ENCODE measurements around the gene SELENOO. TPM values are rescaled to one million over a fixed set of nuclear protein-coding genes. Genes with fewer than 3 reads are reported as not detected.

SELENOO gene
- total RNA-seq, 2 experiments from 2014 or later = 26.0 to 26.1 TPM

DNA sequence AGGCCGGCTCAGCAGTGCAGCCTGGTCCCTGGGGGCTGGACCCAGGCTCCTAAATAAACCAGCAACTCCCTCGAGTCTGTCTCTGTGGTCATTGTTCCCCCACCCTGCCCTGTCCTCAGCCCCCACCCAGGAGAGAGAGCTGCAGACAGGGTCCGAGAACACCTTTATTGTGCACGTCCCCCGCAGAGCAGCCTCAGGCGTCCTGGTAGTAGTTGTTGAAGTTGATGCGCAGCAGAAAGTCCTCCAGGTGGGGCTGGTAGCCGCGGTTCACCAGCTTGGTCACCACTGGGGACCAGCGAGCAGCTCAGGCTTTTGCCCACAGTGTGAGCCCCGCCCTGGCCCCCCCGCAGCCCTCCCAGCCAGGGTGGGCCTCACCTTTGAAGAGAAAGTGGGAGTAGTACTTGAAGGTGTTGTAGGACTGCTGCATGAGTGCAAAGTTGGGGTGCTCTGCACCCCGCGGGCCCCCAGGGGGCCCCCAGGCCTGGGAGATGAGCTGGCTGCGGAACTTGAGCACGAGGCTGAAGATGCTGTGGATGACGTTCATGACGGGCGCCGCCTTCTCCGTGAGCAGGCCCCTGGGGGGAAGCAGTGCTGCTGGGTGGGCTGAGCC lies 16.8 kb downstream of the SELENOO start:
- DNase-seq (no peak), ATAC-seq (ENCODE audit: poor library complexity) (no peak)
- H3K36me3 ChIP-seq (ENCODE audit: insufficient read depth, low read length) = peaks cover 75% of the 10 kb centered on the region
- no peaks in the 10 kb centered on the region for H3K27me3 Mint-ChIP-seq
- no peaks in the 10 kb centered on the region for H3K9me3 Mint-ChIP-seq
- no peak overlapping the region for H3K27ac ChIP-seq (ENCODE audit: low read depth in 1 of 2, low read length in 2 of 2)
- peak overlapping the region; percentile 15 for H3K4me3 Mint-ChIP-seq
- ChIA-PET CTCF (no interaction called here), POLR2A (no interaction called here)
- H3K4me3 ChIP-seq (ENCODE audit: low read length) = no peak overlapping the region
- peaks cover 78% of the 10 kb centered on the region for H3K36me3 Mint-ChIP-seq (ENCODE audit: low read depth)
- no peaks in the 10 kb centered on the region for H3K4me1 ChIP-seq (ENCODE audit: insufficient read depth, low read length)
- peaks cover 9% of the 10 kb centered on the region for H3K4me1 Mint-ChIP-seq (ENCODE audit: low read depth)
- H3K27ac Mint-ChIP-seq = no peak overlapping the region
- H3K9me3 ChIP-seq (ENCODE audit: control insufficient read depth in 1 of 2, insufficient read depth in 1 of 2, low read length in 2 of 2) = no peaks in the 10 kb centered on the region
- intact Hi-C loops (cut with DNase I, micrococcal nuclease) = no loop called here
- no peaks in the 10 kb centered on the region for H3K27me3 ChIP-seq (ENCODE audit: control insufficient read depth in 1 of 2, insufficient read depth in 2 of 2, low read length in 2 of 2)
- TF ChIP-seq, protein P1, sequence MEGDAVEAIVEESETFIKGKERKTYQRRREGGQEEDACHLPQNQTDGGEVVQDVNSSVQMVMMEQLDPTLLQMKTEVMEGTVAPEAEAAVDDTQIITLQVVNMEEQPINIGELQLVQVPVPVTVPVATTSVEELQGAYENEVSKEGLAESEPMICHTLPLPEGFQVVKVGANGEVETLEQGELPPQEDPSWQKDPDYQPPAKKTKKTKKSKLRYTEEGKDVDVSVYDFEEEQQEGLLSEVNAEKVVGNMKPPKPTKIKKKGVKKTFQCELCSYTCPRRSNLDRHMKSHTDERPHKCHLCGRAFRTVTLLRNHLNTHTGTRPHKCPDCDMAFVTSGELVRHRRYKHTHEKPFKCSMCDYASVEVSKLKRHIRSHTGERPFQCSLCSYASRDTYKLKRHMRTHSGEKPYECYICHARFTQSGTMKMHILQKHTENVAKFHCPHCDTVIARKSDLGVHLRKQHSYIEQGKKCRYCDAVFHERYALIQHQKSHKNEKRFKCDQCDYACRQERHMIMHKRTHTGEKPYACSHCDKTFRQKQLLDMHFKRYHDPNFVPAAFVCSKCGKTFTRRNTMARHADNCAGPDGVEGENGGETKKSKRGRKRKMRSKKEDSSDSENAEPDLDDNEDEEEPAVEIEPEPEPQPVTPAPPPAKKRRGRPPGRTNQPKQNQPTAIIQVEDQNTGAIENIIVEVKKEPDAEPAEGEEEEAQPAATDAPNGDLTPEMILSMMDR (IDR thresholded peaks at IDR 0.05) = no peak

DNA sequence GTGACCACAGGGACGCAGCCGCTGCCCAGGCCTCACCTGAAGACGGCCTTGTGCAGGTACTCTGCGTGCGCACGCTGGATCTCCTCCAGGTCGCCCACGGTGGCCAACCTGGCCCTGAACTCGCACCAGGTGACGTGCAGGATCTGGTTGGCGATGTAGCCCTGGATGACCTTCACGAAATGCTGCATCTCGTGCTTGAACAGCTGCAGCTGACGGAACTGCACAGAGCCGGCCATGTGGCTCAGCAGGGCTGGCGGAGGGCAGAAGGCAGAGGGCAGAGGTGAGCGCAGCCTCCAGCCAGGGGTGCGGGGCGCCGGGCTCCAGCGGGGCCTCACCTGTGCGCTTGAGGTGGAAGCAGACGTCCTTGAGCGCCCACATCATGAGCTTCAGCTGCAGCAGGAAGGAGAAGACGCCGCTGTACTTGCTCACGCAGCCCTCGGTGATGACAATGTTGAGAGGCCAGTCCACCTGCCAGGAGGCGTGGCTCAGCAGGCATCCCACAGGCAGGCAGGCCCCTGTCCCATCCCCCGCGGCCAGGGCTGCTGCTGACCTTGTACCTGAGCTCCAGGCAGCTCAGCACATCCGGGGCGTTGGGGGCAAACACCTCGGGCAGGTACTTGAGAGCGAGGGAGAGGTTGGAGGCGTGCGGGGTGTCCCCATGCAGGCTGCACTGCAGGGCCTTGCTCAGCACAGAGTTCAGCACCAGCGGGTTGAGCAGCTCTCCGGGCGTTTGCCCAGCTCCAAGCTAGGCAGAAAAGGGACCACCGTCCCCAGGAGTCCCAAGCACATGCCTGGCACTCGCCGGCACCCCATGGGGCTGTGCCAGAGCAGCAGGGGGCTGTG lies 17.6 kb downstream of the SELENOO start:
- no peaks in the 10 kb centered on the region for H3K27me3 Mint-ChIP-seq
- peaks cover 5% of the 10 kb centered on the region for H3K4me1 Mint-ChIP-seq (ENCODE audit: low read depth)
- Histone ChIP-seq H3K27me3 (ENCODE audit: control insufficient read depth in 1 of 2, insufficient read depth in 2 of 2, low read length in 2 of 2) (no peaks in the 10 kb centered on the region), H3K36me3 (ENCODE audit: insufficient read depth, low read length) (peaks cover 75% of the 10 kb centered on the region), H3K27ac (ENCODE audit: low read depth in 1 of 2, low read length in 2 of 2) (no peak overlapping the region), H3K9me3 (ENCODE audit: control insufficient read depth in 1 of 2, insufficient read depth in 1 of 2, low read length in 2 of 2) (no peaks in the 10 kb centered on the region), H3K4me1 (ENCODE audit: insufficient read depth, low read length) (no peaks in the 10 kb centered on the region), H3K4me3 (ENCODE audit: low read length) (no peak overlapping the region)
- ATAC-seq (ENCODE audit: poor library complexity) (no peak), DNase-seq (peak in 1 of 14 experiments; percentile 24)
- intact Hi-C loops (cut with DNase I, micrococcal nuclease) = no loop called here
- H3K9me3 Mint-ChIP-seq = no peaks in the 10 kb centered on the region
- ChIA-PET CTCF (no interaction called here), POLR2A (no interaction called here)
- H3K36me3 Mint-ChIP-seq (ENCODE audit: low read depth) = peaks cover 78% of the 10 kb centered on the region
- TF ChIP-seq, protein P1 (IDR thresholded peaks at IDR 0.05) = no peak
- H3K27ac Mint-ChIP-seq = no peak overlapping the region
- no peak overlapping the region for H3K4me3 Mint-ChIP-seq

DNA sequence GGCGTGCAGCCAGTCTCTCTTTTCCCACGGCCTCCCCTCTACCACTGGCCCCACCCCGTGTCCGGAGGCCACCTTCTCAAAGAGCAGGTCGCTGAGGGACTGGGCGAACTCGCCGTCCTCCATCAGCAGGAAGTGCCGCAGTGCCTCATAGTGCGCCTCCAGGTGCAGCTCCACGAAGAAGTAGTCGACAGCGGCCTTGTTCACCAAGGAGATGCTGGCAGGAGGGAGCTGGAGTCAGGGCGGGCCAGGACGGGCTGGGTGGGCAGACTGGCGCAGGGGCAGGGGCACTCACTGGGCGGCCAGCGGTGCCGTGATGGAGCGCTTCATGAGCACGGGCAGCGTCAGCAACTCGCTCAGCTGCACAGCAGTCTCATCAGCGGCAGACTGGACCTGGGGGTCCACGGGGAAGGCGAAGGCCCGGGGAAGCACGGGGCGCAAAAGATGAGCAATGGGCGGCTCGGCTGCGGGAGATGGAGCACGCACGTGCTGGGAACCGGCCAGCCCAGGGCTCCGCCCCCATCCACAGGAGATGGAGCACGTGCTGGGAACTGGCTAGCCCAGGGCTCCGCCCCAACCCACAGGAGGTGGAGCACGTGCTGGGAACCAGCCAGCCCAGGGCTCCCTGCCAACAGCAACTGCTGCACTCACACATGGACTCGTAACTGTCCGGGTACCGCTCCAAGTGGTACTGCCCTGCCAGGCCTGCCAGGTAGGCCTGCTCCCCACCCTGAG lies 18.4 kb downstream of the SELENOO start:
- TF ChIP-seq, protein P1 (IDR thresholded peaks at IDR 0.05) = no peak
- DNase-seq (peak in 1 of 14 experiments; percentile 49), ATAC-seq (ENCODE audit: poor library complexity) (no peak)
- Histone ChIP-seq H3K4me1 (ENCODE audit: insufficient read depth, low read length) (no peaks in the 10 kb centered on the region), H3K36me3 (ENCODE audit: insufficient read depth, low read length) (peaks cover 75% of the 10 kb centered on the region), H3K9me3 (ENCODE audit: control insufficient read depth in 1 of 2, insufficient read depth in 1 of 2, low read length in 2 of 2) (no peaks in the 10 kb centered on the region), H3K27ac (ENCODE audit: low read depth in 1 of 2, low read length in 2 of 2) (no peak overlapping the region), H3K4me3 (ENCODE audit: low read length) (no peak overlapping the region), H3K27me3 (ENCODE audit: control insufficient read depth in 1 of 2, insufficient read depth in 2 of 2, low read length in 2 of 2) (no peaks in the 10 kb centered on the region)
- intact Hi-C loops (cut with DNase I, micrococcal nuclease) = no loop called here
- no peaks in the 10 kb centered on the region for H3K4me1 Mint-ChIP-seq (ENCODE audit: low read depth)
- ChIA-PET CTCF (no interaction called here), POLR2A (no interaction called here)
- no peak overlapping the region for H3K4me3 Mint-ChIP-seq
- no peak overlapping the region for H3K27ac Mint-ChIP-seq
- H3K36me3 Mint-ChIP-seq (ENCODE audit: low read depth) = peaks cover 77% of the 10 kb centered on the region
- H3K27me3 Mint-ChIP-seq = no peaks in the 10 kb centered on the region
- no peaks in the 10 kb centered on the region for H3K9me3 Mint-ChIP-seq
